Left colon (tissue), 2 donors: Measurements from ENCODE around the gene TMPRSS3. TPM values are rescaled to one million over a fixed set of nuclear protein-coding genes. Genes with fewer than 3 reads are reported as not detected.

ENCODE experiments used
- ATAC-seq: fragments of 200-7000 bp; cut with Tn5 transposase; one replicate; pipeline ENCODE4 v1.9.1; 2020; ENCODE audit warnings: mild to moderate bottlenecking, moderate library complexity
- DNase-seq, 2 donors: peaks; one replicate each; pipeline ENCODE4 v3.0.0-alpha.2; 2020
- intact Hi-C, 2 donors: fragments of 100-400 bp; cut with DNase I in 1 of 2; cut with micrococcal nuclease in 1 of 2; formaldehyde crosslinking; loops; one replicate each; pipeline versions ENCODE4 v1.11.2 to v1.14.0; 2022; cut with DNase I, micrococcal nuclease
- total RNA-seq, 2 donors: library from RNA; stranded (reverse); fragmentation: NEBNext Ultra II Directional; extraction: Animal tissue kit (Norgen Biotek cat#: 25700); gene quantifications; one replicate each; pipeline ENCODE4 v1.2.1, GENCODE V29; 2021
- donor health status: DM: no; HTN: no; CAD: no.
- donor health status: DM: yes; HTN: yes; CAD: no.

TMPRSS3 gene
- total RNA-seq, 2 donors from 2014 or later: 0.43 to 0.61 TPM

GRCh38 chr21:42347601-42348327, 48.1 kb downstream of the TMPRSS3 start:
- ATAC-seq: no peak
- DNase-seq: peak in 1 of 2 donors; percentile 11
- intact Hi-C loops: no loop called here

- intact Hi-C loops: no loop called here
- ATAC-seq (no peak), DNase-seq (peak in 1 of 2 donors; percentile 10)
These were observed 48.8 kb downstream of the TMPRSS3 start for GRCh38 chr21:42346866-42347600.

- intact Hi-C loops: no loop called here
- ATAC-seq (no peak), DNase-seq (peak in 1 of 2 donors; percentile 15)
These were observed 49.4 kb downstream of the TMPRSS3 start for GRCh38 chr21:42346441-42346840.

- ATAC-seq (no peak), DNase-seq (peak in 1 of 2 donors; percentile 4)
- intact Hi-C loops: no loop called here
These were observed 51.2 kb downstream of the TMPRSS3 start for GRCh38 chr21:42344631-42345030.

GRCh38 chr21:42343963-42344510, 51.8 kb downstream of the TMPRSS3 start:
- intact Hi-C loops: no loop called here
- peak in 1 of 2 donors; percentile 4 for DNase-seq
- no peak for ATAC-seq

GRCh38 chr21:42343556-42343955, 52.3 kb downstream of the TMPRSS3 start:
- DNase-seq (peak in 1 of 2 donors; percentile 4), ATAC-seq (no peak)
- intact Hi-C loops: no loop called here

GRCh38 chr21:42343101-42343500, 52.8 kb downstream of the TMPRSS3 start:
- DNase-seq (peak in 1 of 2 donors; percentile 20), ATAC-seq (no peak)
- intact Hi-C loops: no loop called here

GRCh38 chr21:42341776-42342542, 53.9 kb downstream of the TMPRSS3 start:
- intact Hi-C loops: no loop called here
- peak; percentile 61 for ATAC-seq
- peak in 1 of 2 donors; percentile 29 for DNase-seq

GRCh38 chr21:42340187-42341050, 55.4 kb downstream of the TMPRSS3 start:
- intact Hi-C loops: no loop called here
- ATAC-seq (no peak), DNase-seq (peak in 1 of 2 donors; percentile 12)

- intact Hi-C loops: no loop called here
- ATAC-seq (no peak), DNase-seq (peak in 1 of 2 donors; percentile 8)
These were observed 56.8 kb downstream of the TMPRSS3 start for GRCh38 chr21:42338729-42339715.

- ATAC-seq (peak; percentile 72), DNase-seq (peak; percentile 78 to 91)
- intact Hi-C loops: no loop called here
These were observed 57.8 kb downstream of the TMPRSS3 start for GRCh38 chr21:42337830-42338728.

GRCh38 chr21:42337276-42337675, 58.6 kb downstream of the TMPRSS3 start:
- ATAC-seq (no peak), DNase-seq (no peak)
- intact Hi-C loops: no loop called here

- DNase-seq (peak in 1 of 2 donors; percentile 8), ATAC-seq (no peak)
- intact Hi-C loops: no loop called here
These were observed 59.8 kb downstream of the TMPRSS3 start for GRCh38 chr21:42336054-42336453.

- intact Hi-C loops: no loop called here
- peak; percentile 45 to 63 for DNase-seq
- peak; percentile 79 for ATAC-seq
These were observed 63.1 kb downstream of the TMPRSS3 start for GRCh38 chr21:42332557-42333317.

- DNase-seq (no peak), ATAC-seq (no peak)
- intact Hi-C loops: no loop called here
These were observed 64.2 kb downstream of the TMPRSS3 start for GRCh38 chr21:42331660-42332059.
